ENCODE measurements around the gene EML3. TPM values are rescaled to one million over a fixed set of nuclear protein-coding genes. Genes with fewer than 3 reads are reported as not detected.

The EML3 gene
- polyA plus RNA-seq, 6 donors from 2014 or later, result 9.7 to 15.5 (median 12.5) TPM

- Mint-ChIP-seq H3K9me3 (no peaks in the 10 kb centered on the region), H3K27ac (peak overlapping the region; percentile 99 to 100 (median 99)), H3K4me3 (peak overlapping the region; percentile 54 to 94 (median 88)), H3K27me3 (peaks cover 0 to 4% (median 0%) of the 10 kb centered on the region in 3 donors), H3K4me1 (peaks cover 67 to 77% (median 73%) of the 10 kb centered on the region in 3 donors), H3K36me3 (peaks cover 4 to 12% of the 10 kb centered on the region in 2 donors)
- DNase-seq (no peak), ATAC-seq (ENCODE audit: low read depth in 2 of 2) (peak; percentile 1 to 7)
Observed at GRCh38 chr11:62556108-62556874, 56.3 kb downstream of the EML3 start.

DNA sequence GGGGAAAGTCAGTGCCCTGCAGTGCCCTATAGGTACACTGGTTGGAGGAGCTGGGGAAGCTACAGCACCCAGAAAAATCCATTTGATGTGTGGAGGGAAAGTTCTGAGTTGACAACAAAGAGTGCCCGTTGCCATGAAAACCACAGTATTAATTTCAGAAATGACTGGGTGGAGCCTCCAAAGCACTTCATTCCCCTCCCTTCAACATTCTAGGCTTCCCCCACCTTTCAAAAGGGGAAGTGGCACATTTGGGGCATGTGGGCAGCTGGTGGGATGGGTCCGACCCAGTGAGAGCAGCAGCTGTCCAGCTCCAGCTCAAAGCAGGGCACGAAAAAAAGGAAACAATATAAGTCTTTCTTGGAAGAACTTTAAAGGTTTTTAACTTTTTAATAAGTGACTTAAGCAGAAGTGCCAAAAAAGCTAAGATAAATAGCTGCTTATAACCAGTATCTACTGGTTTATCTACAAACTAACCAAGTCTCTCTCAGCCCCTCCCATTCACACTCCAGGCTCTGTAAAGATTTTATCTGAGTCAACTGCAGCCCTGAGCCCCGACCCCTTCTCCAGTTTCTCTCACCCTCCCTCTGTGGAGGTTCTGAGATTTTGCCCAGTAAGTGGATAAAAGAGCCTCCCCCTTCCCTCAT, 57.0 kb downstream of the EML3 start:
- H3K27ac Mint-ChIP-seq, result peak overlapping the region; percentile 99 to 100 (median 99)
- H3K4me3 Mint-ChIP-seq, result peak overlapping the region; percentile 54 to 94 (median 88)
- peaks cover 4 to 12% of the 10 kb centered on the region in 2 donors for H3K36me3 Mint-ChIP-seq
- H3K9me3 Mint-ChIP-seq, result no peaks in the 10 kb centered on the region
- peaks cover 69 to 80% (median 75%) of the 10 kb centered on the region in 3 donors for H3K4me1 Mint-ChIP-seq
- peak; percentile 93 for DNase-seq
- ATAC-seq (ENCODE audit: low read depth in 2 of 2), result peak; percentile 61 to 64
- peaks cover 0 to 4% (median 0%) of the 10 kb centered on the region in 3 donors for H3K27me3 Mint-ChIP-seq

GRCh38 chr11:62554387-62555167, 58.0 kb downstream of the EML3 start:
- Mint-ChIP-seq H3K4me3 (peak overlapping the region in 7 of 8 donors; percentile 8 to 94 (median 82)), H3K27ac (peak overlapping the region; percentile 99 to 100 (median 99)), H3K36me3 (peaks cover 0 to 6% of the 10 kb centered on the region in 2 donors), H3K4me1 (peaks cover 61 to 80% (median 79%) of the 10 kb centered on the region in 3 donors), H3K9me3 (no peaks in the 10 kb centered on the region), H3K27me3 (peaks cover 0 to 4% (median 0%) of the 10 kb centered on the region in 3 donors)
- DNase-seq, result no peak
- no peak for ATAC-seq (ENCODE audit: low read depth in 2 of 2)

DNA sequence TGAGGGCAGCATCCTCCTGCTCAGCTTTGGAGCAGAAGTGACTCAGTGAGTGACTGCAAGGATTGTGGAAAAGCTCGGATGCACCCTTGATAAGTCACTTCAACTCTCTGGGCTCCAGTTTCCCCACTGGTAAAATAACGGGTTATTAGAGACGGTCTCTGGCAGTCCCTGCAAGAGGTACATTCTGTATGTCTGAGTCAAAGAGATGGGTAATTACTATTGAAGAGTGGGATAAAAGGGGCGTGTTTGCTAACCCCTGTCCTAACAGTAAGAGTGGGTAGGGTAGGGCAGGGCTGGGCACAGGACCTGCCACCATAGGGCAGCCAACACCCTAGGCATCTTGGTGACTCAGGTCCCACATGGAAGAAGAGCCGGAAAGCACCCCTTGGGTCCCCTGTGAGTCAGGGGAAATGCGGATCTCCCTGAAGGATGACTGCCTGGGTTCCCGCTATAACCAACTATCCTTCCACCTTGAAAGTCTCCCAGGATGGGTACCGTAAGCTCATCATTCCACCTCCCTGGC, 58.7 kb downstream of the EML3 start:
- Mint-ChIP-seq H3K27ac (peak overlapping the region; percentile 99 to 100 (median 99)), H3K4me1 (peaks cover 61 to 81% (median 79%) of the 10 kb centered on the region in 3 donors), H3K4me3 (peak overlapping the region in 7 of 8 donors; percentile 52 to 87 (median 81)), H3K27me3 (peaks cover 0 to 4% (median 0%) of the 10 kb centered on the region in 3 donors), H3K36me3 (no peaks in the 10 kb centered on the region), H3K9me3 (no peaks in the 10 kb centered on the region)
- DNase-seq (no peak), ATAC-seq (ENCODE audit: low read depth in 2 of 2) (no peak)

- Mint-ChIP-seq H3K4me1 (peaks cover 65 to 81% (median 81%) of the 10 kb centered on the region in 3 donors), H3K27me3 (peaks cover 0 to 4% (median 0%) of the 10 kb centered on the region in 3 donors), H3K27ac (peak overlapping the region; percentile 99 to 100 (median 99)), H3K36me3 (no peaks in the 10 kb centered on the region), H3K4me3 (peak overlapping the region; percentile 52 to 88 (median 82)), H3K9me3 (no peaks in the 10 kb centered on the region)
- DNase-seq (no peak), ATAC-seq (ENCODE audit: low read depth in 2 of 2) (peak; percentile 4 to 6)
Observed at GRCh38 chr11:62553080-62553838, 59.3 kb downstream of the EML3 start.

DNA sequence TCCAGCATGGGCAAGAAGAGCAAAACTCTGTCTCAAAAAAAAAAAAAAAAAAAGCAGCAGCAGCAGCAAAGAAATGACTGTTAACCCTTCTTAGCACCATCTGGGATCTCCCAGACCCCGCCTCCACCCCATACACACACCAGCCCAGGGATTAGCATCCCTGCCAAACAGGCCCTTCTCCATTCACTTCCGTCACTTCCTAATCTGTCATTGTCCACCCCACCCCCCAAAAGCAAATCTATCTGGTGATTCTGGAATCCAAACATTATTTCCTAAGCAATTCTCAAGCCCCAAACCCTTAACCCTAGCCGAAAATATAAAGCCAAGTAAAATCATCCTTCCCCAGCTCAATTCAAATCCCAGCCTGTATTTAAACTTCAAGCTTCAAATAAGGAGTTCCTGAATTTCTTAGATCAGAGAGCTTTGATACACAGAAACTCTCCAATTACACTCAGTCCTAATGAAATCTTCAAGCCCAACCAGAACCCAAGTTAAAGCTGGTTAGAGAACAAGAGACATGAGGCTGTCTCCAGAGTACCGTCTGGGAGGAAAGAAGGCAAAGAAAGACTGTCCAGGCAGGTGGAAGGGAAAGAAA, 60.0 kb downstream of the EML3 start:
- Mint-ChIP-seq H3K9me3 (no peaks in the 10 kb centered on the region), H3K4me1 (peaks cover 70 to 88% (median 84%) of the 10 kb centered on the region in 3 donors), H3K27me3 (peaks cover 0 to 4% (median 0%) of the 10 kb centered on the region in 3 donors), H3K27ac (peak overlapping the region; percentile 99 to 100 (median 99)), H3K36me3 (no peaks in the 10 kb centered on the region), H3K4me3 (peak overlapping the region; percentile 55 to 90 (median 82))
- no peak for ATAC-seq (ENCODE audit: low read depth in 2 of 2)
- no peak for DNase-seq

Other genes starting within 250 kb of the EML3 start
- gene SCGB1A1, start 193.7 kb downstream of the EML3 start, polyA plus RNA-seq (ENCODE audit: low read depth in 6 of 6), result not detected
- 10 to 100 TPM in 5 of 6 donors, 1 to 10 TPM in 1; 2.0 to 45.3 (median 15.9) TPM for gene AHNAK, start 66.0 kb downstream of the EML3 start, polyA plus RNA-seq (ENCODE audit: low read depth in 6 of 6)
- gene EEF1G, start 38.9 kb downstream of the EML3 start, polyA plus RNA-seq (ENCODE audit: low read depth in 6 of 6), result 1,000 to 10,000 TPM; 1,313 to 1,862 (median 1,450) TPM
- 10 to 100 TPM; 12.7 to 20.8 (median 16.2) TPM for gene TUT1, start 21.3 kb downstream of the EML3 start, polyA plus RNA-seq (ENCODE audit: low read depth in 6 of 6)
- 10 to 100 TPM in 5 of 6 donors, 1 to 10 TPM in 1; 3.4 to 27.5 (median 17.8) TPM for gene MTA2, start 10.9 kb downstream of the EML3 start, polyA plus RNA-seq (ENCODE audit: low read depth in 6 of 6)
- 1 to 10 TPM in 1 of 6 donors, under 1 TPM in 4, not detected in 1; 0.55 to 1.6 (median 0.66) TPM for gene ROM1, start 482 bp upstream of the EML3 start, polyA plus RNA-seq (ENCODE audit: low read depth in 6 of 6)
- 10 to 100 TPM; 26.1 to 43.9 (median 30.8) TPM for gene B3GAT3, start 9.2 kb upstream of the EML3 start, polyA plus RNA-seq (ENCODE audit: low read depth in 6 of 6)
- 100 to 1,000 TPM; 140 to 158 (median 149) TPM for gene GANAB, start 33.8 kb upstream of the EML3 start, polyA plus RNA-seq (ENCODE audit: low read depth in 6 of 6)
- 10 to 100 TPM; 18.3 to 40.1 (median 28.7) TPM for gene INTS5, start 40.5 kb upstream of the EML3 start, polyA plus RNA-seq (ENCODE audit: low read depth in 6 of 6)
- 10 to 100 TPM; 37.9 to 89.1 (median 77.2) TPM for gene C11orf98, start 52.4 kb upstream of the EML3 start, polyA plus RNA-seq (ENCODE audit: low read depth in 6 of 6)
- gene CSKMT, start 52.5 kb upstream of the EML3 start, polyA plus RNA-seq (ENCODE audit: low read depth in 6 of 6), result 1 to 10 TPM; 2.1 to 8.4 (median 4.8) TPM
- gene UQCC3, start 58.9 kb upstream of the EML3 start, polyA plus RNA-seq (ENCODE audit: low read depth in 6 of 6), result 10 to 100 TPM in 5 of 6 donors, 1 to 10 TPM in 1; 7.7 to 11.4 (median 10.4) TPM
- 10 to 100 TPM in 1 of 6 donors, 1 to 10 TPM in 5; 3.5 to 12.4 (median 5.1) TPM for gene LBHD1, start 59.5 kb upstream of the EML3 start, polyA plus RNA-seq (ENCODE audit: low read depth in 6 of 6)
- 100 to 1,000 TPM; 150 to 226 (median 216) TPM for gene UBXN1, start 66.3 kb upstream of the EML3 start, polyA plus RNA-seq (ENCODE audit: low read depth in 6 of 6)
- gene LRRN4CL, start 76.8 kb upstream of the EML3 start, polyA plus RNA-seq (ENCODE audit: low read depth in 6 of 6), result not detected
- 10 to 100 TPM; 49.6 to 98.5 (median 57.6) TPM for gene BSCL2, start 94.6 kb upstream of the EML3 start, polyA plus RNA-seq (ENCODE audit: low read depth in 6 of 6)
- gene GNG3, start 94.9 kb upstream of the EML3 start, polyA plus RNA-seq (ENCODE audit: low read depth in 6 of 6), result 10 to 100 TPM in 4 of 6 donors, 1 to 10 TPM in 2; 5.3 to 21.2 (median 16.9) TPM
- 1 to 10 TPM in 4 of 6 donors, under 1 TPM in 2; 0.61 to 2.9 (median 1.1) TPM for gene HNRNPUL2, start 114.7 kb upstream of the EML3 start, polyA plus RNA-seq (ENCODE audit: low read depth in 6 of 6)
- 10 to 100 TPM; 12.1 to 45.9 (median 21.6) TPM for gene TTC9C, start 115.7 kb upstream of the EML3 start, polyA plus RNA-seq (ENCODE audit: low read depth in 6 of 6)
- 10 to 100 TPM in 1 of 6 donors, 1 to 10 TPM in 5; 3.7 to 12.9 (median 6.4) TPM for gene ZBTB3, start 141.4 kb upstream of the EML3 start, polyA plus RNA-seq (ENCODE audit: low read depth in 6 of 6)
- 100 to 1,000 TPM; 249 to 395 (median 290) TPM for gene POLR2G, start 148.8 kb upstream of the EML3 start, polyA plus RNA-seq (ENCODE audit: low read depth in 6 of 6)
- 10 to 100 TPM in 2 of 6 donors, 1 to 10 TPM in 4; 8.3 to 14.3 (median 9.5) TPM for gene TAF6L, start 158.6 kb upstream of the EML3 start, polyA plus RNA-seq (ENCODE audit: low read depth in 6 of 6)
- 100 to 1,000 TPM; 145 to 275 (median 160) TPM for gene TMEM179B, start 174.6 kb upstream of the EML3 start, polyA plus RNA-seq (ENCODE audit: low read depth in 6 of 6)
- 10 to 100 TPM; 28.9 to 52.5 (median 45.3) TPM for gene TMEM223, start 179.2 kb upstream of the EML3 start, polyA plus RNA-seq (ENCODE audit: low read depth in 6 of 6)
- 100 to 1,000 TPM in 2 of 6 donors, 10 to 100 TPM in 4; 60.9 to 121 (median 90.6) TPM for gene NXF1, start 192.7 kb upstream of the EML3 start, polyA plus RNA-seq (ENCODE audit: low read depth in 6 of 6)
- gene STX5, start 219.3 kb upstream of the EML3 start, polyA plus RNA-seq (ENCODE audit: low read depth in 6 of 6), result 10 to 100 TPM; 46.4 to 64.2 (median 51.5) TPM
- 1 to 10 TPM in 5 of 6 donors, not detected in 1; 2.3 to 7.0 (median 3.7) TPM for gene TEX54, start 220.1 kb upstream of the EML3 start, polyA plus RNA-seq (ENCODE audit: low read depth in 6 of 6)
- 10 to 100 TPM; 42.0 to 77.0 (median 54.6) TPM for gene WDR74, start 226.8 kb upstream of the EML3 start, polyA plus RNA-seq (ENCODE audit: low read depth in 6 of 6)

Data from naive B cell (primary cell).